Peyer's patch (tissue), 4 donors: ENCODE results near the gene COL27A1.

Source experiments
- CTCF ChIP-seq, 6 experiments: fragments of 450-650 bp in 4 of 6; fragments of 200-600 bp in 2 of 6; sonication (generic) in 1 of 6; IDR thresholded peaks; one replicate each; pipeline ENCODE4 v1.5.1; 2017 to 2019; ENCODE audit warnings: antibody characterized with exemption in 6 of 6, mild to moderate bottlenecking in 3 of 6, moderate library complexity in 1 of 6
- POLR2A ChIP-seq, 2 donors: fragments of 450-650 bp; IDR thresholded peaks; one replicate each; pipeline ENCODE4 v1.5.1; 2017; ENCODE audit warnings: antibody characterized with exemption in 2 of 2, mild to moderate bottlenecking in 2 of 2, moderate library complexity in 2 of 2

- no peak for TF ChIP-seq CTCF (IDR thresholded peaks at IDR 0.05)
- no peak for TF ChIP-seq POLR2A (IDR thresholded peaks at IDR 0.05)
Measured at GRCh38 chr9:114282507-114282906, 127.2 kb downstream of the COL27A1 start.
